Measurements from ENCODE around the gene PDE4B.

Gene PDE4B

GRCh38 chr1:66374561-66375111 lies 581.9 kb downstream of the PDE4B start:
- no peak for DNase-seq

GRCh38 chr1:66375125-66375524 lies 582.4 kb downstream of the PDE4B start:
- no peak for DNase-seq

GRCh38 chr1:66380452-66381212 lies 587.9 kb downstream of the PDE4B start:
- DNase-seq, result no peak

GRCh38 chr1:66381621-66382275 lies 589.1 kb downstream of the PDE4B start:
- DNase-seq, result no peak

GRCh38 chr1:66383168-66383567 lies 590.5 kb downstream of the PDE4B start:
- DNase-seq, result no peak

- DNase-seq, result no peak
These were observed 590.9 kb downstream of the PDE4B start for GRCh38 chr1:66383611-66384010.

GRCh38 chr1:66384258-66384921 lies 591.7 kb downstream of the PDE4B start:
- no peak for DNase-seq

- DNase-seq, result no peak
These were observed 594.0 kb downstream of the PDE4B start for GRCh38 chr1:66386712-66387111.

- no peak for DNase-seq
These were observed 596.2 kb downstream of the PDE4B start for GRCh38 chr1:66388913-66389312.

GRCh38 chr1:66393586-66394287 lies 601.0 kb downstream of the PDE4B start:
- DNase-seq, result no peak

GRCh38 chr1:66394603-66395002 lies 601.9 kb downstream of the PDE4B start:
- no peak for DNase-seq

GRCh38 chr1:66395202-66396061 lies 602.7 kb downstream of the PDE4B start:
- no peak for DNase-seq

- no peak for DNase-seq
These were observed 603.7 kb downstream of the PDE4B start for GRCh38 chr1:66396212-66396890.

GRCh38 chr1:66397192-66397591 lies 604.5 kb downstream of the PDE4B start:
- no peak for DNase-seq

GRCh38 chr1:66399888-66400529 lies 607.3 kb downstream of the PDE4B start:
- DNase-seq, result no peak

GRCh38 chr1:66400660-66401059 lies 608.0 kb downstream of the PDE4B start:
- no peak for DNase-seq

- no peak for DNase-seq
These were observed 608.5 kb downstream of the PDE4B start for GRCh38 chr1:66401244-66401643.

- no peak for DNase-seq
These were observed 609.5 kb downstream of the PDE4B start for GRCh38 chr1:66402194-66402593.

GRCh38 chr1:66403007-66403731 lies 610.5 kb downstream of the PDE4B start:
- DNase-seq, result no peak

- DNase-seq, result no peak
These were observed 612.4 kb downstream of the PDE4B start for GRCh38 chr1:66405061-66405460.
